Transverse colon (tissue), 4 donors: ENCODE measurements around the gene CHRD. TPM values are rescaled to one million over a fixed set of nuclear protein-coding genes. Genes with fewer than 3 reads are reported as not detected.

Experiments
- DNase-seq: peaks from one replicate; pipeline ENCODE4 v3.0.0-alpha.2; 2019
- H3K27ac ChIP-seq, 4 donors: fragments of 200-600 bp; sonication (generic); 2 replicates each; pipeline ENCODE4 v1.5.1; 2016 to 2018; ENCODE audit warnings: inconsistent platforms in 4 of 4
- H3K27me3 ChIP-seq: fragments of 200-600 bp; sonication (generic); 2 replicates; pipeline ENCODE4 v1.5.1; 2017; ENCODE audit warnings: inconsistent platforms
- H3K36me3 ChIP-seq, 4 donors: fragments of 200-600 bp; sonication (generic); 2 replicates each; pipeline ENCODE4 v1.5.1; 2017 to 2019; ENCODE audit warnings: inconsistent platforms in 4 of 4
- H3K4me1 ChIP-seq, 4 donors: fragments of 200-600 bp; sonication (generic); 2 replicates each; pipeline ENCODE4 v1.5.1; 2017 to 2020; ENCODE audit warnings: inconsistent platforms in 4 of 4
- H3K4me3 ChIP-seq, 4 donors: fragments of 200-600 bp; sonication (generic); 1 replicate in 1 of 4; 2 replicates in 3 of 4; pipeline versions ENCODE4 v1.5.1 to v1.6.1; 2017 to 2019; ENCODE audit warnings: inconsistent platforms in 4 of 4
- H3K9me3 ChIP-seq, 2 donors: fragments of 200-600 bp; sonication (generic); 2 replicates each; pipeline ENCODE4 v1.5.1; 2017 to 2019; ENCODE audit warnings: inconsistent platforms in 2 of 2
- EP300 ChIP-seq: sonication (generic); formaldehyde crosslinking; IDR thresholded peaks from one replicate; pipeline ENCODE4 v1.6.1; 2017; ENCODE audit warnings: antibody characterized with exemption, low read depth
- POLR2A ChIP-seq: fragments of 450-650 bp; IDR thresholded peaks from one replicate; pipeline ENCODE4 v1.6.1; 2016; ENCODE audit warnings: antibody characterized with exemption, mild to moderate bottlenecking, moderate library complexity
- POLR2AphosphoS5 ChIP-seq, 3 donors: sonication (generic); formaldehyde crosslinking; IDR thresholded peaks; one replicate each; pipeline ENCODE4 v1.6.1; 2016; ENCODE audit warnings: antibody characterized with exemption in 3 of 3
- WGBS, 2 donors: methylation state at CpG; one replicate each; pipeline ENCODE4 v1.1.5; 2018; ENCODE audit warnings: low coverage in 1 of 2; 5-methylcytosine and 5-hydroxymethylcytosine counted together
- in situ Hi-C, 4 donors: fragments of 200-750 bp; cut with MboI; loops; one replicate each; pipeline versions ENCODE4 v1.15.0 to v1.15.1; 2017; ENCODE audit warnings: low sequenced_read_pairs in 3 of 4, low pct_ligation_motif_present in 1 of 4, low pct_unique_long_range_greater_than_20kb in 1 of 4
- intact Hi-C: fragments of 100-400 bp; cut with DNase I; formaldehyde crosslinking; loops from one replicate; pipeline ENCODE4 v1.15.1; 2023; ENCODE audit warnings: low total_unique reads
- total RNA-seq, 4 donors: library from RNA; depleted of rRNA; stranded (reverse); fragments of >200 nt; gene quantifications; one replicate each; pipeline ENCODE4 v1.1.0, GENCODE V29; 2016
- TF ChIP-seq, protein P1 (sequence below), 5 experiments: fragments of 200-600 bp in 3 of 5; fragments of 450-650 bp in 2 of 5; sonication (generic) in 3 of 5; IDR thresholded peaks; 1 replicate in 2 of 5; 2 replicates in 3 of 5; pipeline ENCODE4 v1.5.1; 2016 to 2017; ENCODE audit warnings: antibody characterized with exemption in 5 of 5, inconsistent platforms in 3 of 5, mild to moderate bottlenecking in 2 of 5, moderate library complexity in 1 of 5

CHRD gene
- total RNA-seq, 4 donors from 2014 or later: 1.9 to 7.0 (median 4.5) TPM

DNA sequence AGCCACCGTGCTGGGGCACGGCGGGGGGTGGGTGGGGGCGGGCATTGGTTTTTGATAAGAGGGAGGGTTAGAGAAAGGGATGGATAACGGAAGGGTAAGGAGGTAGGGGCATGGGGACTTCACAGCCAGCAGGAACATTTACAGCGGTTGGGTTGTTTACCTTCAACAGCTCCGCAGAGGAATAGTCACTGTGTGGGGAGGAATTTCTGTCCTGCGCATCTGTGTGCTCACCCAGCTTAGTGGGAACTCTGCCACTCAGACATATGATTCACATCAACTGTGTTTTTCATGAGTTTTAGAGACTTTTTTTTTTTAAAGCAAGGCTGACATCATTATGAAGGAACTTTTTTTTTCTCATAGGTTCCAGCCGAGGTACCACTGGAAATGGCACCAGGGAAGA is 19.6 kb downstream of the CHRD start:
- intact Hi-C loops (no loop called here), in situ Hi-C loops (loop anchor here in 1 of 4 donors (25.0 kb wide), 1 partner anchor 388 kb away; no protein-coding TSS in a partner anchor)
- DNase-seq: no peak
- 4 to 28% methylated on average over 5 to 9 of the region's 9 CpGs for WGBS, 2 donors
- Histone ChIP-seq H3K27ac (peak overlapping the region in 1 of 4 donors; percentile 25), H3K36me3 (no peaks in the 10 kb centered on the region), H3K27me3 (peaks cover 15% of the 10 kb centered on the region), H3K4me1 (no peaks in the 10 kb centered on the region), H3K4me3 (no peak overlapping the region), H3K9me3 (no peaks in the 10 kb centered on the region)
- TF ChIP-seq POLR2AphosphoS5 (IDR thresholded peaks at IDR 0.05) (no peak), POLR2A (no peak), EP300 (no peak)
- TF ChIP-seq, protein P1, sequence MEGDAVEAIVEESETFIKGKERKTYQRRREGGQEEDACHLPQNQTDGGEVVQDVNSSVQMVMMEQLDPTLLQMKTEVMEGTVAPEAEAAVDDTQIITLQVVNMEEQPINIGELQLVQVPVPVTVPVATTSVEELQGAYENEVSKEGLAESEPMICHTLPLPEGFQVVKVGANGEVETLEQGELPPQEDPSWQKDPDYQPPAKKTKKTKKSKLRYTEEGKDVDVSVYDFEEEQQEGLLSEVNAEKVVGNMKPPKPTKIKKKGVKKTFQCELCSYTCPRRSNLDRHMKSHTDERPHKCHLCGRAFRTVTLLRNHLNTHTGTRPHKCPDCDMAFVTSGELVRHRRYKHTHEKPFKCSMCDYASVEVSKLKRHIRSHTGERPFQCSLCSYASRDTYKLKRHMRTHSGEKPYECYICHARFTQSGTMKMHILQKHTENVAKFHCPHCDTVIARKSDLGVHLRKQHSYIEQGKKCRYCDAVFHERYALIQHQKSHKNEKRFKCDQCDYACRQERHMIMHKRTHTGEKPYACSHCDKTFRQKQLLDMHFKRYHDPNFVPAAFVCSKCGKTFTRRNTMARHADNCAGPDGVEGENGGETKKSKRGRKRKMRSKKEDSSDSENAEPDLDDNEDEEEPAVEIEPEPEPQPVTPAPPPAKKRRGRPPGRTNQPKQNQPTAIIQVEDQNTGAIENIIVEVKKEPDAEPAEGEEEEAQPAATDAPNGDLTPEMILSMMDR (IDR thresholded peaks at IDR 0.05): no peak

DNA sequence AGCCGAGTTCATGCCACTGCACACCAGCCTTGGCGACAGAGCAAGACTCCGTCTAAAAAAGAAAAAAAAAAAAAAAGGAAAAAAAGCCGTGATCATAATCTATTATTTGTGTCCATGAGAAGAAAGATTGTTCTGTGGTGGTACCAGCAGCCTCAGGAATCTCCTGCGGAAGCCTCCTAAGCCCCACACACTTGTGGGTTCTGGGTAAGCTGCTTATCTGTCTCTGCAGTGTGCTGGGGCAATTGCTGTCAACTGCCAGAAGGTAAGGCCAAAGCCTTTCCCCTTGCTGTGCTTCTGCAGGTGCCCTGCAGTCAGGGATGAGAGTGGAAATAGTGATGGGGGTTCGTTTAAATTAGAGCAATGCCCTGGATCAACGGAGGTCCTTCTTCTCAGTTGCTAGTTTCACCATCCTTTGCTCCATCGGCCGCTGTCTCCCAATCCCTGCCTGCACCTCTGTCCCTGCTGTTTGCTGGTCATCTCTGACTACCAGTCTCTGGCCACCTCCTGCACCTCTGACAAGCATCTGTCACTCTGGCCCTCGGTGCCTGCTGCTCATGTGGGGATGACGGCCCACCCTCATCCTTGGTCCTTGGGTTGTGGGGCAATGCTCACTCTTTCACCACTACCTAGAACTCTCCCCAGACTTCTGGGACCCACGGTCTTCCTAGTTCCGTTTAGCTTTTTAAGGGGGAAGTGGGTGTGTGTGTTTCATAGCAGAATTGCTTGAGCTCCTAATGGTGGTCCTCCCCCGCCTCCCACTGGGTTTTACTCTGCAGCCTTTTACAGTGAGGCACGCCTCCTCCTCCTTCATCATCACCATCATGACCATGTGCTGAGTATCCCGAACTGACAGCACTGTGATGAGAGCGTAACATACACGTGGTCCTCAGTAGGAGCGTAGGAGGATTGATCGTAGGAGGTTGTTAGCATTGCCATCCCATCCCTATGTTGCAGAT is 25.5 kb downstream of the CHRD start:
- intact Hi-C loops (no loop called here), in situ Hi-C loops (loop anchor here in 1 of 4 donors (25.0 kb wide), 1 partner anchor 132 kb away; no protein-coding TSS in a partner anchor)
- Histone ChIP-seq H3K4me1 (no peaks in the 10 kb centered on the region), H3K27ac (no peak overlapping the region), H3K4me3 (no peak overlapping the region), H3K36me3 (no peaks in the 10 kb centered on the region), H3K9me3 (no peaks in the 10 kb centered on the region), H3K27me3 (peaks cover 15% of the 10 kb centered on the region)
- 76 to 79% methylated on average over 11 to 20 of the region's 20 CpGs for WGBS, 2 donors
- TF ChIP-seq EP300: no peak
- TF ChIP-seq, protein P1 (IDR thresholded peaks at IDR 0.05): no peak
- no peak for TF ChIP-seq POLR2AphosphoS5 (IDR thresholded peaks at IDR 0.05)
- TF ChIP-seq POLR2A: no peak
- DNase-seq: no peak

DNA sequence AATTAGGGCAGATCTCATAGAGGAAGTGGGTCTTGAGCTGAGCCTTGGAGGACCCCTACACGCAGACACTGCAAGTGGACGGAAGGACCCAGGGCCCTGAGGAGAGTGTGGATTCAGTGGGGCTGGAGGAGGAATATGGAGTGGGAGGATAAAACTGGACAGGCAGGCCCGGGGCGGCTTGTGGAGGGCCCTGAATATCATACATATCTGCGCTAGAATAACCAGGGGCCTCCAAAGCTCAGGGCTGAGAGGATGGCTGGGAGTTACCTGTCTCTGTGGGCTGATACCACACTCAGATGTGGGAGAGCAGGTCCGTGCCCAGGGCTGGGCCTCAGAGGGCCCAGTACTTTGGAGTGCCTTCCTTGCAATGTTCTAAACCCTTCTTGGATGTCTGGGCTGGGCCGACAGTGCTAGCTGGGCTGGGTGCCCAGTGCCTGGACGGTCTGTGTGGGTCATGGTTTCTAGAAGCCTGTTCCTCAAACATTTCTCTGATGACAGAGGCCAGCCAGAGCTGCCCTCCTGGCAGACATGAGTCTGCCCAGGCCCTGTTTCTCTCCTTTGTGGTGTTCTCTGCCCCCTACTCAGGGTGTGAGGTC is 29.6 kb downstream of the CHRD start:
- no peaks in the 10 kb centered on the region for H3K4me1 ChIP-seq
- H3K27ac ChIP-seq: no peak overlapping the region
- DNase-seq: no peak
- TF ChIP-seq EP300 (no peak), POLR2A (no peak), POLR2AphosphoS5 (IDR thresholded peaks at IDR 0.05) (no peak)
- TF ChIP-seq, protein P1 (IDR thresholded peaks at IDR 0.05): no peak
- H3K4me3 ChIP-seq: no peak overlapping the region
- 70 to 79% methylated on average over 2 to 8 of the region's 8 CpGs for WGBS, 2 donors
- intact Hi-C loops (no loop called here), in situ Hi-C loops (loop anchor here in 1 of 4 donors (25.0 kb wide), 1 partner anchor 128 kb away; no protein-coding TSS in a partner anchor)
- H3K9me3 ChIP-seq: no peaks in the 10 kb centered on the region
- H3K27me3 ChIP-seq: no peaks in the 10 kb centered on the region
- no peaks in the 10 kb centered on the region for H3K36me3 ChIP-seq

DNA sequence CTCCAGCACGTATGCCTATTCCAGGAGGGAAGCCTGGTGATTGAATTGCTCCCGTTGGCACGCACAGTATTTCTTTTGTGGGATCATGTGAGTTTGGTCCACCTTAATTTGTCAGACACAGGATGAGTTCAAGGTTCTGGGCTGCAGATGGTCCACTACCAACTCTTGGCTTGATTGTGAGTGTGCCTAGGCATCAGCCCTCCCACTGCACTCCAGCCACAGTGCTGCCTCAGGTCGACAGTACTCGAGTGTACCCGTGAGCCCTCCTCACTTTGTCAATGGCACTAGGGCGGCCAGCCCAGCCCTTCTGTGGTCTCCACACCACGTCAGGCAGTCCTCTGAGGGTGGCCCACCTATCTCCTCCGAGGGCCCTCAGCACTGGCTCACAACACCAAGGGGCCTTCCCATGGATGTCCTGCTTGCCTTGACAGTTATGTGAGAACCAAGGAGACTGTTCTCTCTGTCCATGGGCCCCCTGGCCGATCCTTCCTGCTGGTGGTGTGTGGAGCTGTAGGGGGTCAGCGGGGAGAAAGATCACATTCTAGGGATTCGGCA is 30.2 kb downstream of the CHRD start:
- Histone ChIP-seq H3K4me3 (no peak overlapping the region), H3K4me1 (no peaks in the 10 kb centered on the region), H3K36me3 (no peaks in the 10 kb centered on the region), H3K9me3 (no peaks in the 10 kb centered on the region), H3K27me3 (no peaks in the 10 kb centered on the region), H3K27ac (no peak overlapping the region)
- WGBS, 2 donors: 60 to 90% methylated on average over 3 to 12 of the region's 12 CpGs
- intact Hi-C loops (no loop called here), in situ Hi-C loops (loop anchor here in 1 of 4 donors (25.0 kb wide), 1 partner anchor 127 kb away; no protein-coding TSS in a partner anchor)
- no peak for TF ChIP-seq POLR2A
- no peak for TF ChIP-seq EP300
- TF ChIP-seq, protein P1 (IDR thresholded peaks at IDR 0.05): no peak
- TF ChIP-seq POLR2AphosphoS5 (IDR thresholded peaks at IDR 0.05): no peak
- no peak for DNase-seq
